HG02610 (cell line): ENCODE data around the gene STX8.
"Not testable (repeated sequence)": the region's sequence is repeated elsewhere in the genome, so short reads cannot be mapped to it uniquely, and the experiment has no call there.

Experiments used
- ATAC-seq: cut with Tn5 transposase; IDR thresholded peaks from one replicate; pipeline ENCODE4 v1.9.1; 2021; ENCODE audit warnings: mild to moderate bottlenecking, moderate library complexity; ENCODE audit not compliant: unreplicated experiment

The STX8 gene

DNA sequence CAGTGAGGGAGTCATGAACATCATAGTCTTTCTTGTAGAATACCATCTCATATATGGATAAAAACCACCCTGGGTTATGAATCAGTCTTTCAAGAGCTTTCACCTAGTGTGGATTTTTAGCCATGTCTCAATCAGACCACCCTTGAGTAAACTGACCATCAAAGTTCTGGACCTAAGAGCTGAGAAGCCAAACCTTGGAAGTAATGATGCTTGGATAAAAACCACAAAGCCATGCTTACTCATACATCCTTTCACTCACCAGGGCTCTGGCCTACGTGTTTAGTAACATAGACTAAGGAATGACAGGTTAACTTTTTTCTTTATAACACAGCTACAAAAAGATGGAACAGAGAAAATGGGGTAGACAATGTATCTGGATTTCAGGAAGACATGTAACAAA lies 167.2 kb downstream of the STX8 start:
- ATAC-seq = no peak

DNA sequence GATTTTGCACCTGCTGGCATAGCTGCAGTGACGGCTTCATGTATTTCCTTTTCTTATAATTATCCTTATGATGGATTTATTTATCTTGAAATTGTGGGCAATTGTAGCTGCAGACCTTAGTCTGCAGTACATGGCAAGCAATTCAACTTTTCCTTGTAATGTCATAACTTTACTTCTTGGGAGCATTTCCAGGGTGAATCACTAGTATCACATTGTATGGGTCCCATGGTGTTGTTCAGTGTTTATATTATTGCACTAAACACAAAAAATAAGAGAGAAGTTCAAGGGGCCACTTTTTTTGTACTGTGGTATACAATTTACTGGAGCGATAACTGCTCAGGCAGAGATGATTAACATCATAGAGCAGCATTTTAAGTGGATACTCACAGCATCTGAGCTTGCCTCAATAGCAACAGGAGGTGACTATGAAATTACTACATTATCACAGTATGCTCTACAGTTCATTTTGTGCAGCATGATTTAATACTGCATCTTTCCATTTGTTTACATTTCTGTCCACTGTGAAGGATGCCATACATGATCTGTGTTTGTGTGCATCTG lies 169.5 kb downstream of the STX8 start:
- ATAC-seq = no peak

DNA sequence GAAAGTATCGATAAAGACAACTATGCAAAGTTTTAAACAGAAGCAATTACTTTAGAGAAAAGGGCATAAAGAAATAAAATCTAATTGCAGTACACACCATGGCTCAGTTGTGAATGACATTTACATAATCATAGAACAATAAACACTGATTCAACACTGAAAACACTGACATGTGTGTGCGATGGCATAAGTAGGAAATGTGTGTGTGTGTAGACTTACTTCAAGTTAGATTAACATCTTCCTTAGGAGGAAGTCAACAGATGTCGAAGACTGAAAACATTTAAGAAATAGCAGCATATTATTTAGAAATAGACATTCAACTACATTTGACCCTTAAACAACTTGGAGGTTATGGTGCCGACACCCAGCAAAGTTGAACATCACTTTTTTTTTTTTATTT lies 172.4 kb downstream of the STX8 start:
- no peak for ATAC-seq

DNA sequence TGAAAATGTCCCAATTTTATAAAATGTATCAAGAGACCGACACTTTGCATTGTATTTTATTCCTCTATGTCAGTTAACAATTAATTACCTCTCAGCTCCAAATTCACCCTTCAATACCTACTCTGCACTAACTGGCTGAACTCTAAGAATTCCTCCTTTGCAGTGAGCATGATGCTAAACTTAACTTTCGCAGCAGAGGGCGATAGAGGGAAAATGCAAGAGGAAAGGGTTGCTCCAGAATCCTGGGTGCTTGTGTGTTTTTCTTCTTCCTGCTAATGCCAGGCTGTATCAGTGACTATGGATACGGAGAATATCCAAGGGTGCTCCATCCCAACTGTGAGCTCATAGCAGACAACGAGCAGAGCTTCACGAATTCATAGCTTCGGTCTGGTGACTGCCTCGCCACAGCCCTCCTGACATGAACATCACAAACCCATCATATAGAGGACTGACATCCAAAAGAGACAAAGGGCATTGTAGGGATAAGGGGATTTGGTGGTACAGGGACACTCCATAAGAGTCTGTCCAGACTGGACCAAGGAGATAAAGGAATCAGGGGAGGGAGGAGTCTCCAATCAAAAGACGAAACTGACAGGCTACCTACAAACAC lies 172.9 kb downstream of the STX8 start:
- ATAC-seq = no peak

DNA sequence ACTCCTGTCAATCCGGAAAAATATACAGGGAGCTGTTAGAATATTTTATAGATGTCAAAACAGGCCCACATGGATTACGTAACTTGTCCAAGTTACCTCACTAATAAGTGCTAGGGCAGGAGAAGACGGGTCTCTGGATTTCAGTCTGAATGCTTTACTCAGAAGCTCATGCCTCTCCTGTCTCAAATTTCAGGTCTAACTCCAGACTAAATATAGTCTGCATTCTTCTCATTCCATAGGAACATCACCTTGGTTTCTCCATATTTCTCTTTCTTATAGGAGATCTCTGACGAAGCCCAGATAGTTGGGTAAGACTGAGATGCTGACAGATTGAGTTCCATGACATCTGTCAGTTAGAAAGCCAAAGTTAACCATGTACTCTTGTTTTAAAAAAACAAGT lies 174.2 kb downstream of the STX8 start:
- no peak for ATAC-seq

DNA sequence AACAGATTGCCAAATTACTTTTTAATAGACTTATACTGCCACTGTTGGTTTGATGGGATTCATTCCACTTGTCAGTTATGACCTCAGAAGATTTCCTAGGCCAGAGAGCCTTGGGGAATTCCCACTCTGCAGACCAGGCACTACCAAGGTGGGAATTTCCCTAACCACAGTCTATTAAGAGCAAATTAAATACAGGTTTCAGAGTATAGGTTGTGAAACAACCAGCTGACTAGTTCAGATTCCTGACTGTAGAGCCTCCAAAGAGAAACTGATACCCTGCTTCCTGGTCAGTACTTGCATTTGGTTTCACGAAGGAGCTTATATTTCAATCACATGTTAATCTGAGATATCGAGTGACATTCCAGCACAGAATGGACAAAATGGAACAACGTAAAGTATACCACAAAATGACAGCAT lies 186.5 kb downstream of the STX8 start:
- peak; percentile 88 for ATAC-seq

DNA sequence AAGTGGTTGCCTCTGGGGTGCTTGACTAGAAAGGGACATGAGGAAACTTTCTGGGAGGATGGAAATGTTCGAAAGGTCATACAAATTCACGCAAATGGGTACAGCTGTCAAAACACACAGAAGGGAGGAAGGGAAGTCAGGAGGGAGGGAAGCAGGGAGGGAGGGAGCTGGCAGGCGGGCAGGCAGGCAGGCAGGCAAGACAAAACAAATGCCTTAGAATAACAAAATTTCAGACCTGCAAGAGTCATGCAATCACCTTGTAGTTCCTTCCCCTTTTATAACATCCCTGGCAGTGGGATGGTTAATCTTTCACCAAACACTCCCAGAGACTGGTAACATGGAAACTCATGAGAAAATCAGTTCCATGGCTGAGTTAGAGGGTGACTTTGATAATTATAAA lies 189.2 kb downstream of the STX8 start:
- no peak for ATAC-seq

DNA sequence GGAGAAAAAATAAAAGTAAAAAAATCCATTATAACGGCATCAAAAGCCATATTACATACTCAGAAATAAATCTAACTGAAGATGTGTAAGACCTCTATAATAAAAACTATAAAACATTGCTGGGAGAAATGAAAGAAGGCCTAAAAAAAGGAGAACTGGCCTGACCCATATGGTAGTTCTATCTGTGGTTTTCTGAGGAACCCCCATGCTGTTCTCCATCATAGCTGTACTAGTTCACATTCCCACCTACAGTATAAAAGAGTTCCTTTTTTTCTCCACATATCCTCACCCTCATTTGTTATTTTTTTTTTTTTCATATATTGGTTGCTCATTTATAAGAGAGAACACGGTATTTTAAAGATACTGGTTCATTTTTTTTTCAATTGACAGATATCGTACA lies 191.8 kb downstream of the STX8 start:
- no peak for ATAC-seq

DNA sequence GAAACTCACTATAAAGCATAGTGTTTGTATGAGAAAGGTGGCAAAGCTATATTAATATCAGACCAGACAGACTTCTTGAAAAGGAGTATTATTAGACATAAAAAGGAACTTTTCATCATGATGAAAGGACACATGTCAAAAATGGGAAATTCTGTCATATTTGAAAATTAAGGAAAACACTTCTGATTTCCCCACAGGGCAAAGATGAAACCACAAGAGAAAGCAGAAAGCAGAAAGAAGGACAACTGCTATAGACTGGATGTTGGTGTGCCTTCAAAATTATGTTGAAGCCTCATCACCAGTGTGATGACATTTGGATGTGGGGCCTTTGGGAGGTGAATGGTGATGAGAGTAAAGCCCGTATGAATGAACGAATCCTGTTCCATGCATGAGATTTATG lies 193.0 kb downstream of the STX8 start:
- no peak for ATAC-seq

DNA sequence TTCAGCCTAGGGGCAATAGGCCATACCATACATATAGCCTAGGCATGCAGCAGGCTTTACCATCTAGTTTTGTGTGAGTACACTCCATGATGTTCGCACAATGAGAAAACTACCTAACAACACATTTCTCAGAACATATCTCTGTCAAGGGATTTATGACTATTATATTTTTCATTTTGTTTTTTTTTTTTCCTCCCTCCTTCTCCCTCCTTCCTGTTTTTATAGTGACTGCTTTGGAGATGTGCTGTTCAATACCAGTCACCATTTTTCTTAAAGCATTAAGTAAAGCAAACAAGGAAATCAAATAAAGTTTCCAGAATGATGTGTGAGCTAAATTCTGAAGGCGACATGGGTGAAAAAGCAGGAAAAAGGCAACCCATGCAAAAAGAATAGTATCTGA lies 194.6 kb downstream of the STX8 start:
- no peak for ATAC-seq

DNA sequence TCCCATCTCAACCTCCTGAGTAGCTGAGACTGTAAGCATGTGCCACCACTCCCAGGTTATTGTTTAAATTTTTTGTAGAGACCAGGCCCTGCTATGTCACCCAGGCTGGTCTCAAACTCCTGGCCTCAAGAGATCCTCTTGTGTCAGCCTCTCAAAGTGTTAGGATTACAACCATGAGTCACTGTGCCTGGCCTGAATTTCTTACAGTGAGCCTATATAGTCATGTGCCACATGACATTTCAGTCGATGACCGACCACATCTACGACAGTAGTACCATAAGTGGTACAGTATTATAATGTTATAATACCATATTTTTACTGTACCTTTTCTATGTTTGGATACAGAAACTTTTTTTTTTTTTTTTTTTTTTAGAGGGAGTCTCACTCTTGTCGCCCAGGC lies 195.3 kb downstream of the STX8 start:
- no peak for ATAC-seq

DNA sequence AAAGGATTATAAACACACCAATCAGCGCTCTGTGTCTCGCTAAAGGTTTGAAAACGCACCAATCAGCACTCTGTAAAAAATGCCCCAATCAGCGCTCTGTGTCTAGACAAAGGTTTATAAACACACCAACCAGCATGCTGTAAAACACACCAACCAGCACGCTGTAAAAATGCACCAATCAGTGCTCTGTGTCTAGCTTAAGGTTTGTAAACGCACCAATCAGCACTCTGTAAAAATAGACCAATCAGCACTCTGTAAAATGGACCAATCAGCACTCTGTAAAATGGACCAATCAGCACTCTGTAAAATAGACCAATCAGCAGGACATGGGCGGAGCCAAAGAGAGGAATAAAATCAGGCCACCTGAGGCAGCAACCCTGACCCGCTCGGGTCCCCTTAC lies 199.4 kb downstream of the STX8 start:
- not testable (repeated sequence) for ATAC-seq

DNA sequence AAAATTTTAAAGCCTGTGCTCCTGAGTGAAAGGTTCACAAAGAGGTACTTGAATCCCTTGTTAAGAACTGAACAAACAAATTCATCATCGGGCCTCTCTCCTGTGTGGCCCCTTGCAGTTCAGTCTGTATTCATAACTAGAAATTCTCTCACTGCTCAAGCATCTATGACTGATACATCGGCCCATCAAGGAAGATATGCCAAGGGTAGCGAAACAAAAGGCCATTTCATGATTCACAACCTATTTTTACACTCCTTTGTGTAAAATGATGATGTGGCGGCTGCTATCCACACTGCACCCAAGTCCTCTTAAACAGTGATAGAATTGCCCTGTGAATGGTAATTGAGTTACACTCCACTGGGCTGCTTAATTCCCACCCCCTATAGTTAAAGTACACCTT lies 204.6 kb downstream of the STX8 start:
- peak; percentile 76 for ATAC-seq

DNA sequence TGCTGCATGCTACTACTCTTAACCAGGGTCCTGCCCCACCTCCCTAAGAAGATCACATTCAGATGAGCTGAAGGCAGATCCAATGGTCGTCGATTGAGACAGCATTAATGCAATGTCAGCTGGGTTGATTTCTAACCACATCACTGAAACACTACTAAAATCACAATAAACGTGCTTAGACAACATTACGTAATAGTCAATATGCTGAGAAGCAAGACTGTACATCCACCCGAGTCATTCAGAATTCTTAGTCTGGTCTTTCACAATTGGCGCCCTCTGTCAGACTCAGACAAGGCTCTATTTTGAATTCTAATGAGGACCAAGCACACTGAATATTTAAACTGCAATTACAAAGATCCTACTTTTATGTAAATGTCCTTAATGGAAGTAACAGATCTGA lies 205.2 kb downstream of the STX8 start:
- no peak for ATAC-seq

DNA sequence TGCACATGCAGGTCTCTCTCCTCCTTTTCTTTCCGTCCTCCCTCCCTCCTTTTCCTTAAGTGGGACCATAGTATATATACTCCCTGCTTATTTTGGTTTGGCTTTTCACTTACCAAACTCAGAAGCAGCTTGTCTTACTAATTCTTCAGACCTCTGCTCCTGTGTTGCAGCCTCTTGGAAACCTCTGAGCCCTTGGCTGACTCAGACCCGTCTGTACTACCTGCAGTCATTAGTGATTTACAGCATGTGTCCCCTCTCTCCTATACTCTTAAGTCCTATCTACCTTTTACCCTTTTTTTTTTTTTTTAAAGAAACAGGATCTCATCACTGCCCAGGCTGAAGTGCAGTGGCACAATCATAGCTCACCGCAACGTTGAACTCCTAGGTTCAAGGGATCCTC lies 207.0 kb downstream of the STX8 start:
- ATAC-seq = no peak

DNA sequence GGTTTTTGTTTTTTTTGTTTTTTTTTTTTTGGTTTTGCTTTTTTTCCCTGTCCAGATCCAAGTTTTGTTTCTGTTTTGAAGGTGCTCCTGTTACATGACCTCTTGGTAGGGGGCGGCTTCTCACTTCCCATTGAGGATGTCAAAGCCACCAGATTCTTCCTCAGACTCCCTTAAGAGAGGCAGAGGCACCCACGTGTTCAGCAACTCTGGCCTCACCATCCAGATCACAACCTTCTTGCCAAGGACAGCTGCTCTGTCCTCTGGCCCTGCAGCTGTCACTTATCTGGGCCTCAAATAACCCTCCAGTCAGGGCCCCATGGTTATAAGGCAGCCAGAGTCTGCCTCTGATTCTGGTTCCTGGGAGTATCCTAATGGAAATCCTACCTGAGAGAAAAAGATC lies 208.5 kb downstream of the STX8 start:
- ATAC-seq = no peak

DNA sequence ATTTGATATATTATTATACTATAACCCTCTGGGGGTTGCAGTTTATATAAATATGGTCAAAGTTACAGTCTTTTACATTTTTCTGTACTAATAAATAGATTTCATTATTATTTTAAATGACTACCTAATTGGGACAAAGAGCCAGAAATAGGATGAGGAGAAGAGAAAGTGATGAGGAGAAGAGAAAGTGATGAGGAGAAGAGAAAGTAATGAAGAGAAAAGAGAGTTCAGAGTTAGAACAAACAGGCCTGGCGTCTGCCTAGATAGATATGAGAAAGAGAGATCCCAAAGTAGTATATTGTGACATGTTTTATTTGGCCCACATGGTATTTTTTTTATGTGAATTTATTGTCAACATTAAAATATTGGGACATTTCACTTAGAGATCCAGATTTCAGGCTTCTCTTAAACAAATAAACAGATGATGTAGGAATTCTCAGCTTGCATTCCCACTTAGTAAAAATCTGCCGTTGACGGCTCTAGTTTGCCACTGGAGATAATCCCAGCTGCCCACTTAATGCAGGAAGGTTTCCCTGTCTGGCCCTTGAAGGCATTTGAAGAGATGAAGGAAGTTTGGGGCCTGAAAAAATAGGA lies 210.7 kb downstream of the STX8 start:
- ATAC-seq = no peak

DNA sequence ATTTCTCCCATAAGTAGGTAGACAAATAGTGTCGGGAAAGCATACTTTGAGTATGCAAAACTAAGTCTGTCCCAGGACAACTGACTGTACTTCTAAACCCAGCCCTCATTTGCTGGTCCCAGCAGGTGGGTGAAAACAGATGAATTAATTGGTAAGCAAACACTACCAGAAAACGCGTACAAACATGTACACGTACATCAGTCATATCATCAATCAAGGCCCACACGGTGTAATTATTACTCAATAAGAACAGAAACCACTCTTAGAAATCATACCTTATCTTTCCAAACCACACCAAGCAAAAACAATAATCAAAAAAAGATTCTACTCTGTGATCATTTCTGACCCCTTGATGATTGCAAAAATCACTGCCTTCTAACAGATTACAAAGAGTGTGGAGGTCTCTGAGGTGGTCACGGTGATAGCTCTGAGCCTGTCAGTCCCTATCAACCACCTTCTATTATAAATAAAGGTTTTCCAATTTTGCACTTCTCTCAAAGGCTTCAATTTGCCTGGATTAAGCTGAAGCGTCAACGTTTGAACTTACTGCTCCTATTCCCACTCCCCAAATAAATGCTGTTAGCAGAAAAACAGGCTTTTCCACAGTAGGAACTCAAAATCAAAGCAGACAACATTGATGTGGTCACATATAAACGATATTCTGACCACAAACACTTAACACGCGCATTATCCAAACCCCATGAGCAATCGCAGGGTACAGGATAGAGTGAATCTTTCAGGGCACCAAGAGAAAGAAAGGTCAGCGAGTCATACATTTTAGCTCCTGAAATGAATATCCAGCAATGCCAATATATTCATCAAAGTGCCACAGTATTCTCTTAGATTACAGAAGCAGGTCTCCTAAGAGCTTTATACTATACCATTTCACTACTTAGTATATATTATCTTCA lies 211.9 kb downstream of the STX8 start:
- no peak for ATAC-seq

DNA sequence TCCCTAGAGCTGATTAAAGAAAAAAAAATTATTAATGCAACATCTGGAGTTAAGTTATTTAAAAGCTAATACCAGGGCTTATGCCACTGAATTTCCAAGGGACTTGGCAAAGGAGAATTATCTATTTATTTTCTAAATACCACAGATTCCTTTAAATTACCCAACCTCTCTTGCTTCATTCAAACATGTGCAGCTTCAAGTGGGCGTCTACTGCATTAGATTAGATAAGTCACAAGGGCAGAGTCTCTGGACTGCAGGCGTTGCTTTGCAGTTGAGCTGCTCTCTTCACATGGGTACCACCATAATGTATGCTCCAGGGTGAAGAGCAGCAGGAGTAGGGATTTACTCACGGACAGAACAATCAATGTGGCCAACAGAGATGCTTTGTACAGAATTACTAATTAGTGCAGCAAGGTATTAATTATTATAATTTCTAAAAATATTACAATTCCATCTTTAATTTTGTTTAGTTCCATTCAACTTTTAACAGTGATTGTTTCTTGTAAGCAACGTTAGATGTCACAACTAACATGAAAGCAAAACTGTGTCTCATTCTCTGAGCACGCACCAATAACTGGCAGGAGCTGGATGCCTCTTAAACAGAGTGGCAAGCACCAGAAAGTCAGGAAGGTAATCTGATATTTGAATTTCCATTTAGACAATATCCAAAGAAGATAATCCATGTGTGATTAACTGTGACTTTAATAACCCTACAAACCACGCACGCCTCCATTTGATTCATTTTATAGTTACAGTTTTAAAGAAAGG lies 214.2 kb downstream of the STX8 start:
- ATAC-seq = no peak

DNA sequence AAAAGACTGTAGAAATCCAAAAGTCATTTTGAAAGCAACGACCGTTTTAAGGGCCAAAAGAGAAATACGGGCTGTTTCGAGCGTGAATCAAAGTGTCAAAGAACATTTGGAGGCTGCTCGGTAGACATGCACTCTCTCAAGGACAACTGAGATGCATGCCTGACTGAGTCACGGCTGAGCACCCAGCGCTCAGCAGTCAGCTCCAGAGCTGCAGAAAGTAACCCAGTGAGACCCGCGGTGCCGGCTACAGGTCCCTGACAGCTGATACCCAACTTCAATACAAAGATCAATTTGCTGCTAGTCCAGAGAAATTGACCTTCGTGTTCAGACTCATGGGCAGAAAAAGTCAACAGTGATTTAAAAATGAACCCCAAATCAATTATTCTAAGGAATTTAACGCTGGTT lies 214.9 kb downstream of the STX8 start:
- ATAC-seq = no peak

DNA sequence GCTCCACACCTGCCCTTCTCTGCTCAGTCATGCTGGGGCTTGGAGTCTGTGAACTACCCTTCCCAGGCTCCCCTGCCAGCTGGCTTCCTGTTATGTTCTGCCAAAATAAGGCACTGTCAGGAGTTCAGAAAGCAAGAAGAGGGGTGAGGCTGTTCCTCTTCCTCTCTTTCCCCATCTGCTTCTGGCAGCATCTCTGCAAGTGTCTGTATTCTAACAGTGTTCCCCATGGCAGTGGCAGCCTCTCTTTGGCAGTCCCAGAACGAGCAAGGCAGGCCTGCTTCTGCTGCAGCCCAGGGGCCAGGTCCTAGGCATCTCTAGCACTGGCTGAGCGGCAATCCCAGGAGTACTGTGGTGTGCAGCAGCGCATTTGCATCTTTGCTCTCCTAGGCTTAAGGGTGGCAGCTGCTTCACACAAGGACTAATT lies 219.1 kb downstream of the STX8 start:
- ATAC-seq = no peak
